ENCODE data around the gene SARS2. TPM values are rescaled to one million over a fixed set of nuclear protein-coding genes. Genes with fewer than 3 reads are reported as not detected.

The SARS2 gene
- total RNA-seq, 4 donors from 2014 or later = 26.6 to 52.0 (median 37.8) TPM

DNA sequence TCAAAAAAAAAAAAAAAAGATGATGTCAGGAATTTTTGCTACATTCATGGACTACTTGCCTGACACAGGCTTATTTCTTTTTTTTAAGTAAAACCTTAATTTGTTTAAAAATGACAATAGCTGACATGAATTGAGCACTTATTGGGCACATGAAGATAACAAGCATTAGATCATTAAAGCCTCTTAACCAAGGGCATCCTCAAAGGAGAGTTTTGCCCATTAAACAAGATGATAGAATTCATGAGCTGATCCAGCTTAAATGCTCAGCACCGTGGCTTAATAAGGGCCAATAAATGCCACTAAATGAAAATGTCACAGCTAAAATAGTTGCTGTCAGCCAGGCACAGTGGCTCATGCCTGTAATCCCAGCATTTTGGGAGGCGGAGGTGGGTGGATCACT, 25.7 kb upstream of the SARS2 start:
- Histone ChIP-seq H3K9me3 (no peaks in the 10 kb centered on the region), H3K27ac (no peak overlapping the region), H3K27me3 (no peaks in the 10 kb centered on the region), H3K4me3 (replicated peaks in 1 of 3) (no peak overlapping the region), H3K36me3 (no peaks in the 10 kb centered on the region), H3K4me1 (no peaks in the 10 kb centered on the region)
- no peak for TF ChIP-seq POLR2A (IDR thresholded peaks at IDR 0.05)
- WGBS, 2 donors = 89 to 92% methylated on average over 2 of the region's 2 CpGs
- intact Hi-C loops (cut with DNase I) = no loop called here
- no peak for DNase-seq

DNA sequence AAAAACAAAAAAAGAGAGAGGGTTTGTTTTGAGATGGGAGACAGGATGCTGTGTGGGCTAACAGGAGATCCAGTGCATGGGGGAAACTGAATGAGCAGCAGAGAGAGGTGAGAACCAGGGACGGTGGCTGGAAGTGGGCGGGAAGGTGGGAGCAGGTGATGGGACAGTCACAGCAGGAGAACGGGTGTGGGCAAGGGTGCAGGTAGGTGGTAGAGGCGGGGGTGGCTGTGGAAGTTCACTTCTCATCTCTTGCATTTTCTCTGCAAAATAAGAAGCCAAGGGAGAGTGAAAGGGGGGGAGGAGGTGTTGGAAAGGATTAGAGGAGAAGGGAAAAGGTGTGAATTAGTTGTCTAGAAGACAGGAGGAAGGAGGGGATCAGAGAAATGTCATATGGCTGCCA, 23.1 kb upstream of the SARS2 start:
- Histone ChIP-seq H3K9me3 (no peaks in the 10 kb centered on the region), H3K27ac (no peak overlapping the region), H3K27me3 (peaks cover 3% of the 10 kb centered on the region), H3K4me1 (peaks cover 7 to 8% of the 10 kb centered on the region in 2 donors), H3K4me3 (replicated peaks in 1 of 3) (no peak overlapping the region), H3K36me3 (no peaks in the 10 kb centered on the region)
- TF ChIP-seq POLR2A (IDR thresholded peaks at IDR 0.05) = no peak
- TF ChIP-seq, protein P1, sequence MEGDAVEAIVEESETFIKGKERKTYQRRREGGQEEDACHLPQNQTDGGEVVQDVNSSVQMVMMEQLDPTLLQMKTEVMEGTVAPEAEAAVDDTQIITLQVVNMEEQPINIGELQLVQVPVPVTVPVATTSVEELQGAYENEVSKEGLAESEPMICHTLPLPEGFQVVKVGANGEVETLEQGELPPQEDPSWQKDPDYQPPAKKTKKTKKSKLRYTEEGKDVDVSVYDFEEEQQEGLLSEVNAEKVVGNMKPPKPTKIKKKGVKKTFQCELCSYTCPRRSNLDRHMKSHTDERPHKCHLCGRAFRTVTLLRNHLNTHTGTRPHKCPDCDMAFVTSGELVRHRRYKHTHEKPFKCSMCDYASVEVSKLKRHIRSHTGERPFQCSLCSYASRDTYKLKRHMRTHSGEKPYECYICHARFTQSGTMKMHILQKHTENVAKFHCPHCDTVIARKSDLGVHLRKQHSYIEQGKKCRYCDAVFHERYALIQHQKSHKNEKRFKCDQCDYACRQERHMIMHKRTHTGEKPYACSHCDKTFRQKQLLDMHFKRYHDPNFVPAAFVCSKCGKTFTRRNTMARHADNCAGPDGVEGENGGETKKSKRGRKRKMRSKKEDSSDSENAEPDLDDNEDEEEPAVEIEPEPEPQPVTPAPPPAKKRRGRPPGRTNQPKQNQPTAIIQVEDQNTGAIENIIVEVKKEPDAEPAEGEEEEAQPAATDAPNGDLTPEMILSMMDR (IDR thresholded peaks at IDR 0.05) = no peak
- intact Hi-C loops (cut with DNase I) = no loop called here
- WGBS, 2 donors = 68 to 74% methylated on average over 4 of the region's 4 CpGs
- no peak for DNase-seq

DNA sequence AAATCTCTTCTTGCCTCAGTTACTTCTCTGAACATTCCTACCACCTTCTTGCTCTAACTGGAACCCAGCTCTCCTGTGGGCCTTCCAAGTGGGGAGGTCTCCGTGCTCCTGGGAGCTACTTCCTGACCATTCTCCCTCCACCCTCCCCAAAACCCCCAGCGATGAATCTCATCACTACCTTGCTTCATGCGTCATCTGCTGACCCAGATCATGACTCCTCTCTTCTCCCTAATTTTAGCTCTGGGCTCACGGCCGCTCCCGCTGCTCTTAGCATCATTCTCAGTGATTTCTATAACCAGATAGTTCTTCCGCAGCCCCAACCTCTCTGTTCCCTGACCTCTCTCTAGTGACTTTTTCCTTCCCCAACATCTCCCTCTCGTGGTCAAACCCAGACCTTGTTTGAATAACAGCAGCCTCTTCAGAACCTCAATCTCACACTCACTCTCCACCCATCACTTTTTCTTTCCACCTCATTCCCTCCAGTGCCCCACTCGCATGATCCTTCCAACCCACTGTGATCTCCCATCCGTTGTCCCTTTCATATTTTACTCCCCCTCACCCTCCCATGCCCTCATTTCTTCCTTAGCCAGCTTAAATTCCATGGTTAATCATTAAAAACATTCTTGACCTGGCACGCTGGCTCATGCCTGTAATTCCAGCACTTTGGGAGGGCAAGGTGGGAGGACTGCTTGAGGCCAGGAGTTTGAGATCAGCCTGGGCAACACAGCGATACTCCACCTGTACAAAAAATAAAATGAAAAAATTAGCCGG, 22.0 kb upstream of the SARS2 start:
- Histone ChIP-seq H3K27ac (no peak overlapping the region), H3K4me3 (replicated peaks in 1 of 3) (no peak overlapping the region), H3K36me3 (no peaks in the 10 kb centered on the region), H3K9me3 (no peaks in the 10 kb centered on the region), H3K27me3 (peaks cover 3% of the 10 kb centered on the region), H3K4me1 (peaks cover 7 to 8% of the 10 kb centered on the region in 2 donors)
- intact Hi-C loops (cut with DNase I) = no loop called here
- 64 to 69% methylated on average over 13 of the region's 13 CpGs for WGBS, 2 donors
- DNase-seq = no peak
- no peak for TF ChIP-seq POLR2A (IDR thresholded peaks at IDR 0.05)
- TF ChIP-seq, protein P1 (IDR thresholded peaks at IDR 0.05) = peak in 1 of 6 experiments; percentile 12

DNA sequence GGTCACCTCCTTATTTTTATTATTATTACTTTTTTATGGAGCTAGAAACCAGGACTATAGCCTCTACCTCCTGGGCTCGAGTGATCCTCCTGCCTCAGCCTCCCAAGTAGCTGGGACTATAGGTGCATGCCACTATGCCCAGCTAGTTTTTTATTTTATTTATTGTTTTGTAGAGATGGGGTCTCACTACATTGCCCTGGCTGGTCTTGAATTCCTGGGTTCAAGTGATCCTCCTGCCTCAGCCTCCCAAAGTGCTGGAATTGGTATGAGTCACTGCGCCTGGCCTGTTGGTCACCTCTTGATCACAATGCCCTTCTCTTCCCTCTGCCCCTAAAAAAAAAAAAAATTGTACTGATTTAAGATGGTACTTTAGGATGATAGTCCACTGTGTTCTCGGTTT, 20.6 kb upstream of the SARS2 start:
- 79 to 85% methylated on average over 3 of the region's 3 CpGs for WGBS, 2 donors
- DNase-seq = no peak
- intact Hi-C loops (cut with DNase I) = no loop called here
- H3K27ac ChIP-seq = no peak overlapping the region
- H3K36me3 ChIP-seq = no peaks in the 10 kb centered on the region
- TF ChIP-seq, protein P1 (IDR thresholded peaks at IDR 0.05) = no peak
- no peak for TF ChIP-seq POLR2A (IDR thresholded peaks at IDR 0.05)
- H3K4me1 ChIP-seq = peaks cover 7 to 8% of the 10 kb centered on the region in 2 donors
- no peak overlapping the region for H3K4me3 ChIP-seq (replicated peaks in 1 of 3)
- no peaks in the 10 kb centered on the region for H3K9me3 ChIP-seq
- peaks cover 3% of the 10 kb centered on the region for H3K27me3 ChIP-seq

DNA sequence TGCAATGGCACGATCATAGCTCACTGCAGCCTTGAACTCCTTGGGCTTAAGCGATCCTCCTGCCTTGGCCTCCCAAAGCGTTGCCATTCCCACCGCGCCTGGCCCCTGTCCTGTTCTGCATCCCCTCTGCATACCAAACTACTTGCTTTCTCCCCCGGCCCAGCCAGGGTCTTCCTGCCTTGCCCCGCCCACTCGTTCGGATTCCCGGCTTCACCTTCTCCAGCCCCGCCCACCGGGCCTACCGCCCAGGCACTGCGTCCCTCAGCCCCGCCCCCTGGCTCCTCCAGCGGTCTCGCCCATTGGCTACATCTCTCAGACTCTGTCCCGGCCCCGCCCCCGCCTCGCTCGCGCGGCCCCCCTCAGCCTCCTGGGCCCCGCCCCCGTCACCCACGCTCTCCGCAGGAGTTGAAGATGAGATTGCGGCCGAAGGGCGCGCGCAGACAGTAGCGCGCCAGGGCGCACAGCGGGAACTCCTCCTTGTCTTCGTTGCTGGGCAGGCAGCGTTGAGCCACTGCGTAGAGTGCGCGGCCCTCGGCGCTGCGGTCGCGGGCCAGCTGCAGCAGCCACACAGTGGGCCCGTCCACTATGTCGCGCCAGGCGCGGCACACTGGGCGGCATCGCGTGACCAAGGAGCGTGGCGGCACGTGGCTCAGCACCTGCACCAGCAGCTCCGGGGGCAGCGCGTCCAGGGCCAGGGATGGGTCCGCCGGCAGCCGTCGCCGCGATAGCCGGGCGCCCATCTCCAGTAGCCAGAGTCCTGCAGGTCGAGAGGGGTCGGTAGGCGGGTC, 19.2 kb upstream of the SARS2 start:
- intact Hi-C loops (cut with DNase I) = loop anchor here (10.0 kb wide), 1 partner anchor 415 kb away; no protein-coding TSS in a partner anchor

More for the DNA sequence above, 19.2 kb upstream of the SARS2 start:
- no peak for TF ChIP-seq POLR2A (IDR thresholded peaks at IDR 0.05)
- TF ChIP-seq, protein P1 (IDR thresholded peaks at IDR 0.05) = no peak
- Histone ChIP-seq H3K27me3 (peaks cover 3% of the 10 kb centered on the region), H3K27ac (no peak overlapping the region), H3K4me3 (replicated peaks in 1 of 3) (peak overlapping the region in 1 of 3 donors; percentile 1), H3K9me3 (no peaks in the 10 kb centered on the region), H3K36me3 (no peaks in the 10 kb centered on the region), H3K4me1 (peaks cover 7 to 8% of the 10 kb centered on the region in 2 donors)
- WGBS, 2 donors = 9 to 15% methylated on average over 23 to 26 of the region's 72 CpGs
- peak; percentile 60 to 71 for DNase-seq
